ENCODE results near the gene UBE2O.
A peak's percentile ranks its signal among the peaks of the same experiment; 100 is the strongest.

UBE2O gene

DNA sequence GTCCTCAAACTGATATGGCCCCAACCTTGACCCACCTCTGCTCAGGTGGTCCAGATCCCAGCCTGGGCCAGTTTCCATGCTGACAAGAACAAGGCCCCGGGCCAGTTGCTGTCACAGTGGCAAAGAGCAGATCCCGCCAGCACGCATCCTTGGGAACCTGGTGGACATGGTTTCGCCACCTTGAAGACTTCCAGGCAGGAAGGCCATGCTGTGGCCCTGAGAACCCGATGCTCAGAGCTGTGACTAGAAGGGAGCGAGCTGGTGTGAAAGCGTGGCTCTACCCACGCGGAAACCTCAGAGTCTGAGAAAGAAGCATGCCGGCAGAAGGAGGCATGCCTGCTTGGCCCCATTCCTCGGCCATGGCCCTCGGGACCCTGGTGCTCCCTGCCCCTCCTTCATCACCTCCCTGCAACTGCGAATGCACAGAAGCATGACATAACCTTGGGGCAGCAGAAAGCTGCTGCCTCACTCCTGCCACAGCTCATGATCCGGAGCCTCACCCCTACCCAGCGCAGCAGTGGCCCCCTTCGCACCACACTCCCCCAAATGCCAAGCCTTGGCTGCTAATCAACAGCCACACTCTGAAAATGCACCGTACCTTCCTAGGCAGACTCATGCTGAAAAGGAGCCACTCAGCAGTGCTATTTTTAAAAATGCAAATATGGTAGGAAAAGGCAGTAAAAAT is 33.2 kb downstream of the UBE2O start:
- DNase-seq (ENCODE audit: low read depth in 2 of 3, low spot score in 1 of 3): no peak

- DNase-seq (ENCODE audit: low read depth in 2 of 3, low spot score in 1 of 3): no peak
Measured at GRCh38 chr17:76417499-76418143, 35.3 kb downstream of the UBE2O start.

- no peak for DNase-seq (ENCODE audit: low read depth in 2 of 3, low spot score in 1 of 3)
Measured at GRCh38 chr17:76416899-76417298, 36.1 kb downstream of the UBE2O start.

DNA sequence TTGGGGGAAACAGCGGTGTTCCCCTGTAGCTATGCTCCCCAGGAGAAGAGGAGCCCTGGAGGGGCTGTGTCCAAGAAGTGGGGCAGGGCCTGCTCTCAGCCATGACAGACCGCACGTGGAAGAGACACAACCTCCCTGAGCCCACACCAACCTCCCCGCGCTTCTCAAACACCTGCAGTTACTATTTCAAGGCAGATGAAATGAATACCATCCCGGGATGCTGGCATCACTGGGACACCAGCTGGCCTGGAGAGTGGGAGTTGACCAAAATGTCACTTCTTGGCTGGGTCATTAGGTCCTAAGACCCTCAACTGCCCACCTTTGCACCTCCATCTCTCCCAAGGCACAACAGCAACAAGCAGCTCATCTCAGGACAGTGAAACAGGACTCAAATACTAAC is 36.5 kb downstream of the UBE2O start:
- DNase-seq (ENCODE audit: low read depth in 2 of 3, low spot score in 1 of 3): no peak

GRCh38 chr17:76415786-76416185 is 37.2 kb downstream of the UBE2O start:
- DNase-seq (ENCODE audit: low read depth in 2 of 3, low spot score in 1 of 3): no peak

GRCh38 chr17:76414334-76415295 is 38.3 kb downstream of the UBE2O start:
- DNase-seq (ENCODE audit: low read depth in 2 of 3, low spot score in 1 of 3): no peak

DNA sequence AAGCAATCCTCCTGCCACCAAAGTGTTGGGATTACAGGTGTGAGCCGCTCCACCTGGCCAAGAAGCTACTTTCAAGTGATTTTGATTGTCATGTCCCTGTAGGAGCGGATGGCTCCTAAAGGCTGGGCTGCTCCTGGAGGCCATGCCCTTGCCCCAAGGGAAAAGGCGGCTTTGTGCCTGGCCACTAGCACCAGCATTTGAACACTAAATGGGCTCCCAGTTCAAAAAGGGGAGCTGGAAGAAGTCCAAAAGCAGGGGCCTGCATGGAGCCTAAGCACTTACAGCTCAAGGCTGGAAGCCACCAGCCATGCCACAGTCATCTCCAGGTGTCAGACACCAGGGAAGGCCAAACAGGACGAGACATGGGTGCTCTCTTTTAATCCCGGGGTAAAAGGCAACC is 41.7 kb downstream of the UBE2O start:
- no peak for DNase-seq (ENCODE audit: low read depth in 2 of 3, low spot score in 1 of 3)

- DNase-seq (ENCODE audit: low read depth in 2 of 3, low spot score in 1 of 3): no peak
Measured at GRCh38 chr17:76410328-76410965, 42.5 kb downstream of the UBE2O start.

DNA sequence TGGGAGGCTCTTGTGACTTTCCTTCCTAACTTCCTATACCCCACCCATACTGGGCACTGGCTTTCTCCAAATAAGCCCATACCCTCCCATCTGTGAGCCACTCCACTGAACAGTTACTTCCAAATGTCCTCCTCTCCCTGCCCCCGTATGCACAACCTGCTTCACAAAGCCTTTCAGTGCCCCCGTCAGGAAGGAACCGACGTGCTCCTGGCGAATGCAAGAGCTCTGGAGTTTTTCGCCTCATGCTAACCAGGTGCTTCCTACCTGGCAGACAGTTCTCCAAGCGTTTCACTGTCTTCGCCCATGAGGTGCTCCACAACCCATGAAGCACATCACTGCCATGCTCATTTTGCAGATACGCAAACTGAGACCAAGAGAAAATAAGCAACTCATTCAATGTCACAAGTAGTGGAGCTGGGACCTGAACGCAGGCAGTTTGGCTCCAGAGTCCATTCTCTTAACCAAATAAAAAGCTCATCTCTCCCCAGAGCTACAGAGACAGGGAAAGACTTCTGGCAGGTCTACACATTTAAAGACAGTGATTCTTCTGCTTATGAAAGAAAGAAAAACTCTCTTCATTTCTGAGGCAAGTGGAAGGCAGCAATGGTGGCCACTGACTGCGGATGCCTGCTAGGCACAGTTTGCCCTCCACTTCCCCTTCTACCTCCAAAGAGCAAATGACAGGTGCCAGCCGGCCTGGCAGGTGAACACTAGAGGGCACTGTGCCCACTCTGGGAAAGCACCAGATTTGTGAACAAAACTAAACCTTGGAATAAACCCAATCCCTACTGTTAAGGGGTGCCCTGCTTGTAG is 44.7 kb downstream of the UBE2O start:
- peak; percentile 39 to 72 (median 52) for DNase-seq (ENCODE audit: low read depth in 2 of 3, low spot score in 1 of 3)

- DNase-seq (ENCODE audit: low read depth in 2 of 3, low spot score in 1 of 3): no peak
Measured at GRCh38 chr17:76407509-76407908, 45.4 kb downstream of the UBE2O start.

DNA sequence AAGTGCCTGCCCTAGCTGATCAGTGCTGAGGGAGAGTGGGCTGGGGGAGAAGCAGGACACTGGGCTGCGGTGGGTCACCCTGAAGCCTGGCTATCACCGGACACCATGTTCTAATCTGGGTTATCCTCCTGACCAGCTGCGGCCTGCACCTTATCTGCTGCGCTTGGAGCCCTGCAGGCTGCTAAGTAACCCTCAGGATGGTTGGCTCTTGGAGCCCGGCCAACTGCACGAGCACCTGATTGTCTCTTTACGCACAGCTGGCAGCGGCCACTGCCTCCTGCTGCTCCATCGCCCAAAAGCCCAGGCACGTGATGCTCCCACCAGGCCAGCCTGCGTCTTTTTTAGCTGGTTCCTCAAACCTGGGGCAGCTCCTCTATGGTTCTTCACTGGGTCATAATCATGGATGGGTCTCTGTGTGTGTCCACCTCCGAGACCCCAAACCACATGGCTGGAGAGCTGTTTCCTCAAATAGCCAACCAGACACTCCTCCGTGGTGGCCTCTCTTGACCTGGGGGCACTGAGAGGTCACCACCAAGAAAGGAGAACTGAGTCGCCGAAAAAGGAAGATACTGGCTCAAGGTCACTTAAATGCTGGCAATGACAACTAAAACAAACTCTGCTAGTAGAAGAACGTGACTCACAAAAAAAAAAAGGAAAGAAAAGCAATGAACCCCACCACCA is 46.8 kb downstream of the UBE2O start:
- DNase-seq (ENCODE audit: low read depth in 2 of 3, low spot score in 1 of 3): no peak

DNA sequence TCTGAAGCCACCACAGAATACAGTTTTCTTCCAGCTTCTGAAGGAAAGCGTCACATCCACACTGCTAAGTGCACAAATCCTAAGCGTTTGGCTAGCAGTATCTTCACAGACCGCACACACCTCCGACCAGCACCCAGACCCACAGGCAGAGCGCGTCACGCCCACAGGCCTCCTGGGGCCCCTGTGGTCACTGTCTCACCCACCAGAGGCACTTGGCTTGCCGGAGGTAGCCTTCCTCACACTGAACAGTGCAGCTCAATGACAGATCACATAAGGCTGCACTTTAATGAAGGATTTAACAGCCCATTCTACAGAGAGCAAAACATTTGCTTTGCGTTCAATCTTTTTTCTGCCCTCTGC is 47.4 kb downstream of the UBE2O start:
- no peak for DNase-seq (ENCODE audit: low read depth in 2 of 3, low spot score in 1 of 3)

- no peak for DNase-seq (ENCODE audit: low read depth in 2 of 3, low spot score in 1 of 3)
Measured at GRCh38 chr17:76404976-76405563, 47.9 kb downstream of the UBE2O start.

GRCh38 chr17:76404256-76404655 is 48.7 kb downstream of the UBE2O start:
- no peak for DNase-seq (ENCODE audit: low read depth in 2 of 3, low spot score in 1 of 3)

DNA sequence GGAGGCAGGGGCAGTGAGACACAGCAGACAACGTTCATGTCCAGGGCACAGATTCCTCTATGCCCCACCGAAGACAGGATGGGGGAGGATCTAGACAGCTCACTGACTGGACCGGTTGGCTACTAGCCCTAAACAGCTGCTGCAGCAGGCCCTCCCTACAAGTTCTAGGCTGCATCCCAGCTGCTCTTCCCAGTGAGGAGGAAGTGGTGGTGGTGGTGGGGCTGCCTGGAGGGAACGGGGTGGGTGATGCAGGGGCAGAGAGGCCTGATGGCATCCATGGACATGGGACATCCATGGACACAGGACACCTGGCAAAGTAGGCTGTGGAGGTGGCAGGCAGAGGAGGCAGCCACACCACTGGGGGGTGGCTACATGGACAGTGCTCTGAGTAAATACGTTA is 50.2 kb downstream of the UBE2O start:
- no peak for DNase-seq (ENCODE audit: low read depth in 2 of 3, low spot score in 1 of 3)

DNA sequence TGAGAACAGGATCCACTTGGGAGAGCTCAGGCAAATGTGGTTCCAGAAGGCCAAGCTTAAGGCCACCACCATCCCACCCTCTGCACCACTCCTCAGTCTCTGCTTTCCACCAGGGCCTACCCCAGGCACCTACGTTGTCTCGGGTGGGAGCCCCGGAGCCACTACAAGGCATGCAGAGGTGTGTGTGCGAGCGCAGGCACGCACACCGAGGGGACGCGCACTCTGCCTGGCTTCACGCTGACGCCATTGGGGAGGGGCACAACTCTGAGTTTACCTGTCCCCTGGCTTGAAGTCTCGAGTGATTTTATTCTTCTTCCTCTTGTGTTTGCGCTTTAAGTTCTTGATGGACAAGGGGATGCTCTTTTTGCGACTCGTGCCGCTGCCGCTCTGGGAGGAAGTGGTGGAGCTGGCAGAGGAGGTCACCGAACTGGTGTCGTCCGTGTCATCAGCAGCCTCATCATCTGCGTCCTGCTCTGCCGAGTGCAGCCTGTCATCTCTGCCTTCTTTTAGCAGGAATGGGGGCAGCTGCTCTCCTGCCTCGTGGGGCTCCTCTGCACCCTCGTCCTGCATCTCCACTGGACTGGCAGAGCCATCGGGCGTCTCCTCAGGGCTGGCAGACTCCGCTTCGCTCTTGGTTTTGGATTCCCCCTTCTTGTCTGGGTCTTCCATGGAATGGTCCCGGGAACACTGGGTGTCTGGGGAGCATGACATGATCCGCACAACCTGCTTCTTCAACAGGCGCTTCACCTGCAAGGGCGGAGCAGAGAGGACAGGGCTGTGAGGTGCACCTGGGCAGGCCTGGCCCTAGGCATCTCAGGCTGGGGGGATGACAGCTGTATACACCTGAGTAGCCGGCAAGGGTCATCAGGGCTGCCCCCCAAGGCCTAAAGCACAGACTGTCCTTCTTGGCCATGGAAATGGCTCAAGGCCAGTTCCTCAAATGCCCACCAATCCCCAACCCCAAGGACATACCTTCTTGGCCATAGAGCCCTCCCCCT is 53.5 kb downstream of the UBE2O start:
- DNase-seq (ENCODE audit: low read depth in 2 of 3, low spot score in 1 of 3): no peak

- DNase-seq (ENCODE audit: low read depth in 2 of 3, low spot score in 1 of 3): no peak
Measured at GRCh38 chr17:76398523-76399174, 54.3 kb downstream of the UBE2O start.

All from stimulated activated CD4-positive, alpha-beta T cell treated with anti-CD3 and anti-CD28 coated beads, Interleukin-12 subunit alpha, Interleukin-12 subunit beta, amount 100 ng/mL, for 48 hours (primary cell).